ENCODE data around the gene GPR26.

Gene GPR26, protein sequence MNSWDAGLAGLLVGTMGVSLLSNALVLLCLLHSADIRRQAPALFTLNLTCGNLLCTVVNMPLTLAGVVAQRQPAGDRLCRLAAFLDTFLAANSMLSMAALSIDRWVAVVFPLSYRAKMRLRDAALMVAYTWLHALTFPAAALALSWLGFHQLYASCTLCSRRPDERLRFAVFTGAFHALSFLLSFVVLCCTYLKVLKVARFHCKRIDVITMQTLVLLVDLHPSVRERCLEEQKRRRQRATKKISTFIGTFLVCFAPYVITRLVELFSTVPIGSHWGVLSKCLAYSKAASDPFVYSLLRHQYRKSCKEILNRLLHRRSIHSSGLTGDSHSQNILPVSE

DNA sequence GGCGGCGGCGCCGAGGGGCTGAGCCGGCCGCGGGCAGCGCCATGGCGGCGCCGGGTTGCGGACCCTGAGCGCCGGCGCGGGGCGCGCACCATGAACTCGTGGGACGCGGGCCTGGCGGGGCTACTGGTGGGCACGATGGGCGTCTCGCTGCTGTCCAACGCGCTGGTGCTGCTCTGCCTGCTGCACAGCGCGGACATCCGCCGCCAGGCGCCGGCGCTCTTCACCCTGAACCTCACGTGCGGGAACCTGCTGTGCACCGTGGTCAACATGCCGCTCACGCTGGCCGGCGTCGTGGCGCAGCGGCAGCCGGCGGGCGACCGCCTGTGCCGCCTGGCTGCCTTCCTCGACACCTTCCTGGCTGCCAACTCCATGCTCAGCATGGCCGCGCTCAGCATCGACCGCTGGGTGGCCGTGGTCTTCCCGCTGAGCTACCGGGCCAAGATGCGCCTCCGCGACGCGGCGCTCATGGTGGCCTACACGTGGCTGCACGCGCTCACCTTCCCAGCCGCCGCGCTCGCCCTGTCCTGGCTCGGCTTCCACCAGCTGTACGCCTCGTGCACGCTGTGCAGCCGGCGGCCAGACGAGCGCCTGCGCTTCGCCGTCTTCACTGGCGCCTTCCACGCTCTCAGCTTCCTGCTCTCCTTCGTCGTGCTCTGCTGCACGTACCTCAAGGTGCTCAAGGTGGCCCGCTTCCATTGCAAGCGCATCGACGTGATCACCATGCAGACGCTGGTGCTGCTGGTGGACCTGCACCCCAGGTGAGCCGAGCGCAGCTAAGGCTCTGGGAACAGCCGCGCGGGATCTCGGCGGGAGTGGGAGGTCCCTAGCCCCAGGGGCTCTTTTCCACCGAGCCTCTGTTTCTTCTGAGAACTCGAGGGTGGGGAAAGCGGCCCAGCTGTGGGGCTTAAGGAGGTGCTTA, at the start of gene GPR26:
GPR26 (plus strand) TSS at position 38 of the 919 bp plus-strand sequence; CDS start at position 91, 53 bp downstream.
- Histone ChIP-seq H3K9me3 (ENCODE audit: control insufficient read depth in 1 of 2, low read length in 2 of 2) (peaks cover 0 to 4% of the 10 kb centered on the region in 2 donors), H3K4me3 (ENCODE audit: low read depth in 1 of 2, low read length in 2 of 2) (no peak within 1 kb of the TSS), H3K4me1 (ENCODE audit: control insufficient read depth in 1 of 2, insufficient read depth in 2 of 2, low read length in 2 of 2) (no peaks in the 10 kb centered on the region), H3K27ac (ENCODE audit: low read depth, low read length) (no peak within 1 kb of the TSS), H3K36me3 (ENCODE audit: control insufficient read depth in 1 of 2, insufficient read depth in 2 of 2, low read length in 2 of 2) (no peaks in the 10 kb centered on the region), H3K27me3 (ENCODE audit: control insufficient read depth in 1 of 2, insufficient read depth in 2 of 2, low read length in 2 of 2) (peaks cover 6 to 11% of the 10 kb centered on the region in 2 donors), H3K9ac (ENCODE audit: low read depth in 1 of 2, low read length in 2 of 2) (no peak within 1 kb of the TSS)

DNA sequence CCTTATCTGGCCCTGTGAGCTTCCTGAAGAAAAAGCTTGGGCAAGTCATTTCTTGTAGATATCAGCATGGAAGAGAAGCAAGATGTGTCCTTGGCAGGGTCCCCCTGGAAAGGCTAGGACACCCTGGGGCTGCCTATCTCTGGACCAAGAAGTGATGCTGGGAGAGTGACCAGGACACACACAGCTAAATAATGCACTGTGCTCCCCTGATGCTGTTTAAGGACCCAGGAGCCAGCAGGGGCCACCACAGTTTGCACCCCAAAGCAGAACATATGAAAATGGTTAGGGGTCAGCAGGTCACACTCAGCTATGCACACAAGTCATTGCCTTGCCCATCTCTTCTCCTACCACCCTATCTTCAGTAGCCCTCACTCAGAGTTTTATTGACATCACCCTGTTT, 47.9 kb upstream of the GPR26 start:
- Histone ChIP-seq H3K27ac (ENCODE audit: low read depth, low read length) (no peak overlapping the region), H3K4me1 (ENCODE audit: control insufficient read depth in 1 of 2, insufficient read depth in 2 of 2, low read length in 2 of 2) (no peaks in the 10 kb centered on the region), H3K27me3 (ENCODE audit: control insufficient read depth in 1 of 2, insufficient read depth in 2 of 2, low read length in 2 of 2) (no peaks in the 10 kb centered on the region), H3K36me3 (ENCODE audit: control insufficient read depth in 1 of 2, insufficient read depth in 2 of 2, low read length in 2 of 2) (no peaks in the 10 kb centered on the region), H3K9me3 (ENCODE audit: control insufficient read depth in 1 of 2, low read length in 2 of 2) (no peaks in the 10 kb centered on the region), H3K4me3 (ENCODE audit: low read depth in 1 of 2, low read length in 2 of 2) (no peak overlapping the region), H3K9ac (ENCODE audit: low read depth in 1 of 2, low read length in 2 of 2) (no peak overlapping the region)

DNA sequence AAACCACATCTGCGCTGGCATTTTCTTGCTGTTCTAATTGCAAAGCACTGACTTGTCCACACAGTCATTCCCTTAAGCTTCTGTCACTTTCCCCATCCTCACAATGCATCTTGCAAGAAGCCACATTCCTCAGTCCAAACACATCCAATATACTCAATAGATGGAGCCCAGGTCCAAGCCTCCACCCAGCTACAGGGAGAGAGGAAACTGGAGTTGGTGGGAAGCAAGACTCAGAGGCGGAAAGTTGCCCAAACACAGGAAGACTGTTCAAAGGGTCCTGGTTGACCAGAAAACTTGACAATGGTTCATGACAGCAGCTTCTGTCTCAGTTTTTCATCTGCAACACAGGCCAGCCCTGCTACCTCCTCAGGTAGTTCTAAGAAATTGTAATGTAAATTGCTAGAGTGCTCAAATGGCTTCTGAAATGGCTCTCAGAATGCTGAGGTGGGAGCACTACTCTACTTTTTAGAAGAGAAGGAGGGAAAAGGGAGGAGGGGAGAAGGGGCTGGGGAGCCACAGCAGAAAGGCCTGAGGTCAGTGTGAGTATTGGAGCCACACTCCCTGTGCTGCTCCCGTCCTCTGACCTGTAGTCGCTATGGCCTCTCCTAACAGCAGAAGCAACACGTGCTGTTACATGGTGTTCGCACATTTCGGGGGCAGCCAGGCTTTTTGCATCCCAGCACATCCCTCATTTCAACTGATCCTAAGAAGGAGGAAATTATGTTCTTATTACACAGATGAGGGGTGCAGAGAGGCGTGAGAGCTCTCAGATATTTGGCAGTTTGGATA, 46.9 kb upstream of the GPR26 start:
- Histone ChIP-seq H3K9me3 (ENCODE audit: control insufficient read depth in 1 of 2, low read length in 2 of 2) (no peaks in the 10 kb centered on the region), H3K27ac (ENCODE audit: low read depth, low read length) (no peak overlapping the region), H3K4me1 (ENCODE audit: control insufficient read depth in 1 of 2, insufficient read depth in 2 of 2, low read length in 2 of 2) (no peaks in the 10 kb centered on the region), H3K4me3 (ENCODE audit: low read depth in 1 of 2, low read length in 2 of 2) (no peak overlapping the region), H3K9ac (ENCODE audit: low read depth in 1 of 2, low read length in 2 of 2) (no peak overlapping the region), H3K36me3 (ENCODE audit: control insufficient read depth in 1 of 2, insufficient read depth in 2 of 2, low read length in 2 of 2) (no peaks in the 10 kb centered on the region), H3K27me3 (ENCODE audit: control insufficient read depth in 1 of 2, insufficient read depth in 2 of 2, low read length in 2 of 2) (no peaks in the 10 kb centered on the region)

DNA sequence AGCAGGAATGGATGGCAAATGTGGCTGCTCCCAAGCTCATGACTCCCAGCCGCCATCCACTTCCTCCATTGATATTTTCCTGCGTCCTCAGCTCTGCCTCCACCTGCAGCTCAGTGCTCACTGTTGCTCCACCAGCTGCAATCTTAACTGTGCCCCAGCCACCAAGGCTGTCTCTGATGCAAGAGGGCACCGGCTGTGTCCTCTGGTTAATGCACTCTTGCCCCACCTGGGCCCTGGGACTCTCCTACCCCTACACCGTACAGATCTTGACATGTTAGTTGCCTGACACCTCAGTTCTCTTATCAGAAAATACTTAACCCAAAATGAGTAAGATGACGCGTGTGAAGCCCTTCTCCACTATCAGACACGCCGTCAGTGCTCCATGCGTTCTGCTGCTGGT, 45.5 kb upstream of the GPR26 start:
- Histone ChIP-seq H3K4me1 (ENCODE audit: control insufficient read depth in 1 of 2, insufficient read depth in 2 of 2, low read length in 2 of 2) (no peaks in the 10 kb centered on the region), H3K4me3 (ENCODE audit: low read depth in 1 of 2, low read length in 2 of 2) (no peak overlapping the region), H3K27ac (ENCODE audit: low read depth, low read length) (no peak overlapping the region), H3K36me3 (ENCODE audit: control insufficient read depth in 1 of 2, insufficient read depth in 2 of 2, low read length in 2 of 2) (no peaks in the 10 kb centered on the region), H3K9ac (ENCODE audit: low read depth in 1 of 2, low read length in 2 of 2) (no peak overlapping the region), H3K9me3 (ENCODE audit: control insufficient read depth in 1 of 2, low read length in 2 of 2) (no peaks in the 10 kb centered on the region), H3K27me3 (ENCODE audit: control insufficient read depth in 1 of 2, insufficient read depth in 2 of 2, low read length in 2 of 2) (no peaks in the 10 kb centered on the region)

DNA sequence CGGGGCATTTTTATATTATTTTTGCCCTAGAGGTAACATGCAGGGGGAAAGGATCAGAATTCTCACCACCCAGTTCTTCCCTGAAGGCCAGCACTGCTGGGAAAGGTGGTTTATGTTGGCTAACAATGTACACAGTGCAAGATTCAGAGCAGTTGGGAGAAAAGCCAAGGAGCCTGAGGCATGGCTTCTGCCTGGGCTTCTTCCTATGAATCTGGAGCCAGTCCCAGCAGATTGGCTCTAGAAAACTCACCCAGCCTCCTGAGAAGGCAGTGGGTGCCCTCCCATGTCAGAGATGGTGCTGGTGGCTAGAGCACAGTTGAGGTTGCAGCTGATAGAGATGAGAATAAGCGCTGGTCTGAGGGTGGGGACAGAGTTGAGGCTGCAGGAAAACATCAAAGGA, 44.7 kb upstream of the GPR26 start:
- H3K27me3 ChIP-seq (ENCODE audit: control insufficient read depth in 1 of 2, insufficient read depth in 2 of 2, low read length in 2 of 2) = no peaks in the 10 kb centered on the region
- no peaks in the 10 kb centered on the region for H3K36me3 ChIP-seq (ENCODE audit: control insufficient read depth in 1 of 2, insufficient read depth in 2 of 2, low read length in 2 of 2)
- H3K27ac ChIP-seq (ENCODE audit: low read depth, low read length) = no peak overlapping the region
- no peaks in the 10 kb centered on the region for H3K4me1 ChIP-seq (ENCODE audit: control insufficient read depth in 1 of 2, insufficient read depth in 2 of 2, low read length in 2 of 2)
- H3K4me3 ChIP-seq (ENCODE audit: low read depth in 1 of 2, low read length in 2 of 2) = no peak overlapping the region
- no peaks in the 10 kb centered on the region for H3K9me3 ChIP-seq (ENCODE audit: control insufficient read depth in 1 of 2, low read length in 2 of 2)
- H3K9ac ChIP-seq (ENCODE audit: low read depth in 1 of 2, low read length in 2 of 2) = no peak overlapping the region

DNA sequence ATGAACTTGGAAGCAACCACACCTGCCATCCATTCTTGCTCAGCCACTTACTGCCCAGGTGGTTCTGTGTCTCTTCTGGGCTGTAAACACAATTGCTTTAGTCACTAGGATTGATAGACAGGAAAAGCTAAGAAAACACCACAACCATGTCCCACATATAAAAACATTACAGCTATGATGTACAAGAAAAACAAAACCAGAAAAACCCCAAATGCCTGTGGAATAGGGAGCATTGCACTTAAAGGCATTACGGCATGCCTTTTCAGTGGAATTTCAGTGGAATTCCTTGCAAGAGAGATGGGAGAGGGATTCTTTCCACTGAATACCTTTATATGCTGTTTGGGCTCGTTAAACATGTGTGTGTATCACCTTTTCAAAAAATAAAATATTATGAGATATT, 44.2 kb upstream of the GPR26 start:
- no peaks in the 10 kb centered on the region for H3K27me3 ChIP-seq (ENCODE audit: control insufficient read depth in 1 of 2, insufficient read depth in 2 of 2, low read length in 2 of 2)
- no peak overlapping the region for H3K4me3 ChIP-seq (ENCODE audit: low read depth in 1 of 2, low read length in 2 of 2)
- no peaks in the 10 kb centered on the region for H3K4me1 ChIP-seq (ENCODE audit: control insufficient read depth in 1 of 2, insufficient read depth in 2 of 2, low read length in 2 of 2)
- H3K36me3 ChIP-seq (ENCODE audit: control insufficient read depth in 1 of 2, insufficient read depth in 2 of 2, low read length in 2 of 2) = no peaks in the 10 kb centered on the region
- H3K9ac ChIP-seq (ENCODE audit: low read depth in 1 of 2, low read length in 2 of 2) = no peak overlapping the region
- no peak overlapping the region for H3K27ac ChIP-seq (ENCODE audit: low read depth, low read length)
- no peaks in the 10 kb centered on the region for H3K9me3 ChIP-seq (ENCODE audit: control insufficient read depth in 1 of 2, low read length in 2 of 2)

DNA sequence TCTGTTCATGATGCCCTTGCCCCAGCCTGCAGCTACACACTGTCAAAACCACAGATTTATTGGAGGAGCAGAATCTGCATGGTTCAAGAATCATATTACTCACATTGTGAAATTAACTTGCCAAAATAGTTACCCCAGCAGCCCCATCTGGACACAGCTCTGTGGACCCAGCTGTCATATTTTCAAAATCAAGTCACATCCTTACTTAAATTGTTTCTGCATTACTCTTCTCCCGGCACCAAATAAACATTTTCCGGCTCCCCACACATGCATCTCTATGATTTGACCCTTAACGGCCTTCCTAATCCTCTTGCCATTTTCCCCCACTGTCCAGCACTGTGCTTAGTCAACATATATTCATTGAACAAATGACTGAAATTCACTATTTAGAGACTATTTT, 43.8 kb upstream of the GPR26 start:
- Histone ChIP-seq H3K9ac (ENCODE audit: low read depth in 1 of 2, low read length in 2 of 2) (no peak overlapping the region), H3K27ac (ENCODE audit: low read depth, low read length) (no peak overlapping the region), H3K9me3 (ENCODE audit: control insufficient read depth in 1 of 2, low read length in 2 of 2) (no peaks in the 10 kb centered on the region), H3K27me3 (ENCODE audit: control insufficient read depth in 1 of 2, insufficient read depth in 2 of 2, low read length in 2 of 2) (no peaks in the 10 kb centered on the region), H3K4me1 (ENCODE audit: control insufficient read depth in 1 of 2, insufficient read depth in 2 of 2, low read length in 2 of 2) (no peaks in the 10 kb centered on the region), H3K36me3 (ENCODE audit: control insufficient read depth in 1 of 2, insufficient read depth in 2 of 2, low read length in 2 of 2) (no peaks in the 10 kb centered on the region), H3K4me3 (ENCODE audit: low read depth in 1 of 2, low read length in 2 of 2) (no peak overlapping the region)

DNA sequence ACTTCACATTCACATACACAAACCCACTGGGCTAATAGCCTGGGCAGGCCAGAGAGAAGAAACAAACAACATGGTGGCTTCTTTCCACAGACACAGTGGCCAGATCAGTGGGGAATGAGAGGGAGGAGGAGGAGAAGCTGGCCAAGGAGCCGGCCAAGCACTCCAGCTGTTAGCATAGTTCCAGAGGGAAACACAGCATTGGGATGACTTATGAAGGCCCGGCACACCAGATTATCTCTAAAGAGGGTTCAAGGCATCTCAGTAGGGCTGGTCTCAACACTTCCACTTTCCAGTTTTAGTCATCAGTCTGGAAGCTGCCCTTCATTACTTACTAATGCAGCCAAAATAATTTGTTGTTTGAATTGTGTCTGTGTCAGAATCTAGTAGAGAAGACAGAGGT, 42.1 kb upstream of the GPR26 start:
- Histone ChIP-seq H3K4me3 (ENCODE audit: low read depth in 1 of 2, low read length in 2 of 2) (no peak overlapping the region), H3K9me3 (ENCODE audit: control insufficient read depth in 1 of 2, low read length in 2 of 2) (no peaks in the 10 kb centered on the region), H3K27me3 (ENCODE audit: control insufficient read depth in 1 of 2, insufficient read depth in 2 of 2, low read length in 2 of 2) (no peaks in the 10 kb centered on the region), H3K9ac (ENCODE audit: low read depth in 1 of 2, low read length in 2 of 2) (no peak overlapping the region), H3K27ac (ENCODE audit: low read depth, low read length) (no peak overlapping the region), H3K36me3 (ENCODE audit: control insufficient read depth in 1 of 2, insufficient read depth in 2 of 2, low read length in 2 of 2) (no peaks in the 10 kb centered on the region), H3K4me1 (ENCODE audit: control insufficient read depth in 1 of 2, insufficient read depth in 2 of 2, low read length in 2 of 2) (no peaks in the 10 kb centered on the region)

DNA sequence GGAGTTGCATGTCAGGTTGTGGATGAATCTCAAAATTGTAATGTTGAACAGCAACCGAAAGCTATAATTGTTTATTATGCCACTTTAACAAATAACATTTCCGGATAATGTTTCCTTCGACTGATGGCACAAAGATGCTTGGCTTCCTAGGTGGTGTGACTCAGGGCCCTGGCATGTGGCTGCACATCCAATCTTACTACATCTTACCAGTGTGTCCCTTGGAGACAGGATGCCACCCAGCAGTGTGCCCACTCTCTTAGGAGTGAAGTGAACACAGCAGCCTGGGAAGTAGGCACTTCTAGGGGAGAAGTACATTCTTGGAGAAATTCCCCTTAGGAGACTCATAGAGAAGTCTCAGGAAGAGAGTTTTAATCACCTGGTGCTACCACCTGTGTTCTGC, 33.0 kb upstream of the GPR26 start:
- Histone ChIP-seq H3K9ac (ENCODE audit: low read depth in 1 of 2, low read length in 2 of 2) (no peak overlapping the region), H3K27ac (ENCODE audit: low read depth, low read length) (no peak overlapping the region), H3K36me3 (ENCODE audit: control insufficient read depth in 1 of 2, insufficient read depth in 2 of 2, low read length in 2 of 2) (no peaks in the 10 kb centered on the region), H3K4me3 (ENCODE audit: low read depth in 1 of 2, low read length in 2 of 2) (no peak overlapping the region), H3K27me3 (ENCODE audit: control insufficient read depth in 1 of 2, insufficient read depth in 2 of 2, low read length in 2 of 2) (no peaks in the 10 kb centered on the region), H3K9me3 (ENCODE audit: control insufficient read depth in 1 of 2, low read length in 2 of 2) (no peaks in the 10 kb centered on the region), H3K4me1 (ENCODE audit: control insufficient read depth in 1 of 2, insufficient read depth in 2 of 2, low read length in 2 of 2) (no peaks in the 10 kb centered on the region)

DNA sequence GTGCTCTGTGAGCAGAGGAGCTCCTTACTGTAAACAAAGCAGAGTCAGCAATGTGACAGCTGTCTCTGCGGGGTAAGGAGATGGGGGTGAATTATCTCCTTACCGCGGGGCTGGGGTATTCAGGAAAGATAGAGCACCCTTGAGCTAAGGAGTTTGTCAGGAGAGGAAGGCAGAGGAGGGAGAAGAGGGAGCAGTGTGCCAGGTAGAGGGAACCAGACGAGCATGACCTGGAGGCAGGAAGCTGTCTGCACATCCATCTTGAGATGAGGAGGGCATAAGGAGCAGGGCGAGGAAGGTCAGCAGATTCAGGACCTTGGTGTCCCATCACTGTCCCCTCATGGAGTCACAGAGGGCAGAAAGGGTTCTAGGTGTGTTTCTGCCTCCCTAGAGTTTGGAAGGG, 32.5 kb upstream of the GPR26 start:
- H3K9me3 ChIP-seq (ENCODE audit: control insufficient read depth in 1 of 2, low read length in 2 of 2) = no peaks in the 10 kb centered on the region
- H3K36me3 ChIP-seq (ENCODE audit: control insufficient read depth in 1 of 2, insufficient read depth in 2 of 2, low read length in 2 of 2) = no peaks in the 10 kb centered on the region
- no peak overlapping the region for H3K27ac ChIP-seq (ENCODE audit: low read depth, low read length)
- H3K4me1 ChIP-seq (ENCODE audit: control insufficient read depth in 1 of 2, insufficient read depth in 2 of 2, low read length in 2 of 2) = no peaks in the 10 kb centered on the region
- no peak overlapping the region for H3K9ac ChIP-seq (ENCODE audit: low read depth in 1 of 2, low read length in 2 of 2)
- H3K4me3 ChIP-seq (ENCODE audit: low read depth in 1 of 2, low read length in 2 of 2) = no peak overlapping the region
- no peaks in the 10 kb centered on the region for H3K27me3 ChIP-seq (ENCODE audit: control insufficient read depth in 1 of 2, insufficient read depth in 2 of 2, low read length in 2 of 2)
